NT2/D1 (cell line): ENCODE measurements around the gene AHRR.

Source experiments
- DNase-seq: peaks from one replicate; pipeline ENCODE4 v3.0.0-alpha.2; 2011; ENCODE audit warnings: low read depth, low spot score
- H3K27me3 ChIP-seq: 2 replicates; pipeline ENCODE4 v1.6.0; 2011; ENCODE audit warnings: mild to moderate bottlenecking; ENCODE audit not compliant: insufficient read length, insufficient read depth
- H3K36me3 ChIP-seq: 2 replicates; pipeline ENCODE4 v1.6.1; 2011; ENCODE audit warnings: mild to moderate bottlenecking, low read length, mixed read lengths; ENCODE audit not compliant: insufficient read depth, insufficient read length
- H3K4me1 ChIP-seq: 2 replicates; pipeline ENCODE4 v1.5.1; 2011; ENCODE audit not compliant: insufficient read depth, insufficient read length
- H3K4me3 ChIP-seq: 2 replicates; pipeline ENCODE4 v1.5.1; 2011; ENCODE audit warnings: low read depth; ENCODE audit not compliant: insufficient read length
- H3K9ac ChIP-seq: 2 replicates; pipeline ENCODE4 v1.6.0; 2011; ENCODE audit warnings: low read depth; ENCODE audit not compliant: insufficient read length
- H3K9me3 ChIP-seq: 2 replicates; pipeline ENCODE4 v1.5.1; 2011; ENCODE audit warnings: mild to moderate bottlenecking, low read length; ENCODE audit not compliant: insufficient read depth
- SUZ12 ChIP-seq: IDR thresholded peaks from 2 replicates; pipeline ENCODE4 v1.6.1; 2011; ENCODE audit not compliant: insufficient read length, insufficient read depth; ENCODE audit errors: extremely low read depth
- YY1 ChIP-seq: IDR thresholded peaks from 2 replicates; pipeline ENCODE4 v1.6.1; 2011; ENCODE audit not compliant: insufficient read length, insufficient read depth
- ZNF274 ChIP-seq: IDR thresholded peaks from 2 replicates; pipeline ENCODE4 v1.6.1; 2011; ENCODE audit warnings: mild to moderate bottlenecking, low read depth, low read length

The AHRR gene

GRCh38 chr5:348726-349125, 27.2 kb downstream of the AHRR start:
- Histone ChIP-seq H3K36me3 (no peaks in the 10 kb centered on the region), H3K4me3 (no peak overlapping the region)

GRCh38 chr5:350355-350754, 28.8 kb downstream of the AHRR start:
- no peaks in the 10 kb centered on the region for H3K27me3 ChIP-seq
- no peak for TF ChIP-seq ZNF274
- no peak for TF ChIP-seq SUZ12
- no peak for TF ChIP-seq YY1
- H3K4me3 ChIP-seq = no peak overlapping the region
- DNase-seq = no peak
- no peaks in the 10 kb centered on the region for H3K36me3 ChIP-seq
- H3K9me3 ChIP-seq = no peaks in the 10 kb centered on the region
- peaks cover 2% of the 10 kb centered on the region for H3K4me1 ChIP-seq
- no peak overlapping the region for H3K9ac ChIP-seq

More at GRCh38 chr5:348726-349125, 27.2 kb downstream of the AHRR start:
- no peaks in the 10 kb centered on the region for H3K4me1 ChIP-seq
- no peaks in the 10 kb centered on the region for H3K9me3 ChIP-seq
- no peak for TF ChIP-seq SUZ12
- TF ChIP-seq ZNF274 = no peak
- TF ChIP-seq YY1 = no peak
- no peak for DNase-seq
- H3K9ac ChIP-seq = no peak overlapping the region
- H3K27me3 ChIP-seq = no peaks in the 10 kb centered on the region

DNA sequence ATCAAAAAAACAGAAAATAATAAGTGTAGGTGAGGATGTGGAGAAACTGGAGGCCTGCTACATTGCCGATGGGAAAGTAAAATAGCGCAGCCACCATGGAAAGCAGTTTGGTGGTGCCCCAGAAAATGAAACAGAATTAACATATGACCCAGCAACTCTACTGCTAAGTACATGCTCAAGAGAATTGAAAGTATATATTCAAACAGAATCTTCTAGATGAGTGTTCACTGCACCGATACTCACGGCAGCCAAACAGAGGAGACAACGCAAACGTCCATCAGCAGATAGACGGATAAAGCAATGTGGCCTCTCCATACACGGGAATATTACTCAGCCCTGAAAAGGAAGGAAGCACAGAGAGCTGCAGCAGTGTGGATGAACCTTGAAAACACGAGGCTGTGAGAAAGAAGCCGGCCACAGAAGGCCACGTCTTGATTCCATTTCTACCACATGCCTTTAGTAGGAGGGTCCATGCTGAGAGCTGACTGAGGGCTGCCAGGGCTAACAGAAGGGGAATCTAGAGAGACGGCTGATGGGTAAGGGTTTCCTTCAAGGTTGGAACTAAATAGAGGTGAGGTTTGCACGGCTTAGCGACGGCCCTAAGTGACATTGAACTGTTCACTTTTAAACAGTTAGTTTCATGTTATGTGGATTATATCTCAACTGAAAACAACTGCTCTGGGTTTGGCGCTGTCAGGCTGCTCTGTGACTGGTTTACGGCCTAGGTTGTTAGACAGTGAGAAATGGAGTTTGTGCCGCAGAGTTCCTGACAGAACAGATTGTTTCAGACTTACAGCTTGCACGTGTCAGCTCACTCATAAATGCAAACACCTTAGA, 29.8 kb downstream of the AHRR start:
- TF ChIP-seq SUZ12 = no peak
- TF ChIP-seq ZNF274 = no peak
- TF ChIP-seq YY1 = no peak
- no peak for DNase-seq
- H3K27me3 ChIP-seq = no peaks in the 10 kb centered on the region
- no peaks in the 10 kb centered on the region for H3K36me3 ChIP-seq
- H3K4me3 ChIP-seq = no peak overlapping the region
- H3K9me3 ChIP-seq = no peaks in the 10 kb centered on the region
- H3K4me1 ChIP-seq = peaks cover 2% of the 10 kb centered on the region
- H3K9ac ChIP-seq = no peak overlapping the region

DNA sequence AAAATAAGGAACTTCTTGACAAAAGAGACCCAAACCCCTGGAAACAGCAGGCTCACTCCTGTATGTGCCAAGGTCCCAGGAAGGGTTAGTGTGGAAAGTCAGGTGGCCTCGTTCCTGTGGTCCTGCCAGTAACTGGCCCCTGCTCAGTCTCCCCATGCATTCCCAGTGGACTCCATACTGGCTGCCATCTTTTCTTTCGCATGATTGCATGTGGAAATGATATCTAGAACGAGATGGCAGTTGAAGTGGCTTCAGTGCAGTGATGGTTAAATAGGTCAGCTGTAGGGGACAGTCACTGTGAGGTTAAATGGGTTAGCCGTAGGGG, 30.4 kb downstream of the AHRR start:
- TF ChIP-seq SUZ12 = no peak
- TF ChIP-seq YY1 = no peak
- no peak for TF ChIP-seq ZNF274
- Histone ChIP-seq H3K27me3 (no peaks in the 10 kb centered on the region), H3K36me3 (no peaks in the 10 kb centered on the region), H3K9ac (no peak overlapping the region), H3K4me1 (peaks cover 2% of the 10 kb centered on the region), H3K4me3 (no peak overlapping the region), H3K9me3 (no peaks in the 10 kb centered on the region)
- DNase-seq = no peak

DNA sequence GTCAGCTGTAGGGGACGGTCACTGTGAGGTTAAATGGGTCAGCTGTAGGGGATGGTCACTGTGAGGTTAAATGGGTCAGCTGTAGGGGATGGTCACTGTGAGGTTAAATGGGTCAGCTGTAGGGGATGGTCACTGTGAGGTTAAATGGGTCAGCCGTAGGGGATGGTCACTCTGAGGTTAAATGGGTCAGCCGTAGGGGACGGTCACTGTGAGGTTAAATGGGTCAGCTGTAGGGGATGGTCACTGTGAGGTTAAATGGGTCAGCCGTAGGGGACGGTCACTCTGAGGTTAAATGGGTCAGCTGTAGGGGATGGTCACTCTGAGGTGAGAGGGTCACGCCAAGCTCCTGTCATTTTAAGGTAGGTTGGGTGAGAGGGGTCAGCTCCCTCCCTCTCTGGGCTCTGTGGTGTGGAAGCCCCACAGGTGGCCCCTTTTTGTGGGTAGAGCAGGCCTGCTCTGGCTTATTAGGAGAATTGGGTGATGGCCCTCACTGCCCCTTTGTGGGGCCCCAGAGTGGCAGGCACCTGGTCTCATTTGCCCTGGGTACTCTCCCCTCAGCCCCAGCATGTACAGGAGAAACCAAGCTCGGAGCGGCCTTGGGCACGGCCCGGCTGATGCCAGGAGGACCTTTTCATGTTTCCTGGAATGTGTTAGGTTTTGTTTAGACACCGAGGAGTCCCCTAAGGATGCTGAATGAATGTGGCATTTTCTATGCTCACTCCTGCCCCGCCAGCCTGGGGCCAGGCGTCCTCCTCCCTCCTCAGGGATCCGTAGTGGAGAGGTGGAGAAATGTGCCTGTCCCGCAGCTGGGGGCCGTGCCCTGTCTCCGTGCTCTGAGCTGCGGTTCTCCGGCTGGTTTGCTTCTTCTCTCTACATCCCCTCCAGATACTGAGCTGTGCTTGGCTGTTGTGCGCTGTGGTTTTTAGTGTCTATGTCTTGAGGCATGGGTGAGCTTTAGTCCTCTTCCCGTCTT, 31.4 kb downstream of the AHRR start:
- H3K36me3 ChIP-seq = no peaks in the 10 kb centered on the region
- H3K4me3 ChIP-seq = no peak overlapping the region
- H3K9ac ChIP-seq = no peak overlapping the region
- H3K27me3 ChIP-seq = no peaks in the 10 kb centered on the region
- H3K4me1 ChIP-seq = peaks cover 2% of the 10 kb centered on the region
- TF ChIP-seq YY1 (no peak), SUZ12 (no peak)
- H3K9me3 ChIP-seq = no peaks in the 10 kb centered on the region
- DNase-seq = no peak

DNA sequence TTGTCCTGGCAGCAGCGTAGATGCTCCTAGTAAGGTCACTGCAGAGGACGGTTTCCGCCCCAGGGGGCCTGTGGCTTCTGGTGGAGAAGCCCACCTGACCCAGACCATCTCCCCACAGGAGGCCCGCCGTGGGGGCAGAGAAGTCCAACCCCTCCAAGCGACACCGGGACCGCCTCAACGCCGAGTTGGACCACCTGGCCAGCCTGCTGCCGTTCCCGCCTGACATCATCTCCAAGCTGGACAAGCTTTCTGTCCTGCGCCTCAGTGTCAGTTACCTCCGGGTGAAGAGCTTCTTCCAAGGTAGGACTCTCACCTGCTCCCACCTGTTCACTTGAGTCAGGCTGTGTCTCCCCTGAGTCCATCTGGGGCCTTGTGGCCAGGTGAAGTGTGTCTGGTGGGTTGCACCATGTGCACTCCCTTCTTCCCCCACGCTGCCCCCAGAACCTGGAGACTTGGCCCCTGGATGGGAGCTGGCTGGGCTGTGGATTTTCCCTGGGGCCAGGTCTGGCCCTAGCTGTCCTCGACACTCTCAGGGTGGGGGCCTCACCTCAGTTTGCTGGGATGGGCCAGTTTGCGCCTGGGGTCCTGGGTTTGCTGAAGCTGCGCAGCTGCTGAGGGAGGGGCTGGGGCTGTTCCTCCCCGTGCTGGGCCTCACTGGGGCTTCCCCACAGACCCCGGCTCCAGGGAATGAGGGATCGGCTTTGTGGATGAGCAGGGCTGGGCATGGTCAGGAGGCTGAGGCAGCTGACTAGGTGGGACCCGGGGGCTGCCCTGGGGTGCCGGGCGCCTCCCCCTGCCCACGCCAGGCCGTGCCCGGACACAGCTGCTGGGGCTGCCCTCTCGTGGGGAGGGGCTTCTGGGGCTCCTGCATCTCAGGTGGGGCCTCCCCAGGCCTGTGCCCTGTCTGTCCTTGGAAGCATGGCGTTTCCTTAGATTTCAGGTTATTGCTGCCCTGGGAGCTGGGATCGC, 32.4 kb downstream of the AHRR start:
- peaks cover 2% of the 10 kb centered on the region for H3K4me1 ChIP-seq
- DNase-seq = no peak
- H3K9me3 ChIP-seq = no peaks in the 10 kb centered on the region
- no peak overlapping the region for H3K4me3 ChIP-seq
- H3K9ac ChIP-seq = no peak overlapping the region
- no peaks in the 10 kb centered on the region for H3K27me3 ChIP-seq
- no peak for TF ChIP-seq SUZ12
- TF ChIP-seq ZNF274 = no peak
- TF ChIP-seq YY1 = no peak
- H3K36me3 ChIP-seq = no peaks in the 10 kb centered on the region
